Embryonic facial prominence (tissue), 1 donor: ENCODE measurements around the gene STX18.
"Not testable (repeated sequence)": the region's sequence is repeated elsewhere in the genome, so short reads cannot be mapped to it uniquely, and the experiment has no call there.

Experiments
- DNase-seq: peaks from one replicate; pipeline ENCODE4 v3.0.0-alpha.2; 2016; ENCODE audit errors: extremely low spot score

Gene STX18

DNA sequence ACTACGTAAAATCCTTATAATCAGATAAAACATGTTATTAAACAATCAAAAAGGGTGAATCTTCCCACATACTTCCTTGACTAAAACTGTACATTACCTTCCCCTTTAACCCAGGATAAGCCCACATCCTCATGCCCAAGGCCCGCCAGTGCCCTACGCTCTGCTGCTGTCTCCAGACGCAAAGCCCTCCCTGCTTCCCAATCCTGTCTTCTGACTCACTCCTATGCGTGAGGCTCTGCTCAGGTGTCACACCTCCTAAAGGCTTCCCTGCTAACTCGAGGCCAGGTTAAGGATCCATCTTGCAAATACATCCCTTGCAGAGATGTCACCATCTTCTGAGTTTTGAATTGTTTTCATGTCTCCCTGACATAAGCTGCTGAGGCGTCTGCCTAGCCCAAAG, 61.6 kb downstream of the STX18 start:
- DNase-seq, result no peak

DNA sequence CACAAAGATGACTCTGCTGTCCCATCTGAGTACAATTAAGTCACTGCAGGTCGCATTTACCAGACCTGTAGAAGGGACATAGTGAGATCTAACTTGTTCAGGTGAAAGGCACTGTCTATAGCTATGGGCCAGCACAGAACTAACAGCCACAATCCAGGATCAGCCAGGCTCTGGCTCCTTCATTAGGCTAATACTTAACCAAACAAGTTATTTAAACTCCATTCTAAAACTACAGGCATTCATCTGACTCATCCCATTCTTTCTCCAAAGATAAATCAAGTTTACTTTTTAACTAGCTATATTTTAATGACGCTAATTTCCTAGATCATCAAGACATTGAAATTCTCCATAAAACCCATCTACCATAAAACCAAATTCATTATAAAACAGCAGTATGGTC, 62.5 kb downstream of the STX18 start:
- no peak for DNase-seq

DNA sequence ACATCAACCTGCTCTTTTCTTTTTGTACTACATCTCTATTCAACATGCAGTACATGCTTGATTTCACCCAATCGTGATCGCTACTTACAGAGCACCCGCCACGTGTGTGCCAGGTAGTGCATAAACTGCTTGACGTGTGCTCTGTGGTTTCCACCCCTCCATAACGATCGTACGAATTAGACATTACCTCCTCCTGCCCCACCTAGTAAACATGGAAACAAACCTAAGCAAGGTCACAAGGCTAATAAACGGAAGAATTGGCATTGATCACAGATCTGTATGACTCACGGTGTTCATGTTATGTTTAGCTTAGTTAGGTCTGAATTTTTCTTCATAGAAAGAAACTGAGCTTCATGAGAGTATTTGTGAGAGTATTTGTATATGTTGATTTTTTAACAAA, 64.1 kb downstream of the STX18 start:
- DNase-seq, result no peak

DNA sequence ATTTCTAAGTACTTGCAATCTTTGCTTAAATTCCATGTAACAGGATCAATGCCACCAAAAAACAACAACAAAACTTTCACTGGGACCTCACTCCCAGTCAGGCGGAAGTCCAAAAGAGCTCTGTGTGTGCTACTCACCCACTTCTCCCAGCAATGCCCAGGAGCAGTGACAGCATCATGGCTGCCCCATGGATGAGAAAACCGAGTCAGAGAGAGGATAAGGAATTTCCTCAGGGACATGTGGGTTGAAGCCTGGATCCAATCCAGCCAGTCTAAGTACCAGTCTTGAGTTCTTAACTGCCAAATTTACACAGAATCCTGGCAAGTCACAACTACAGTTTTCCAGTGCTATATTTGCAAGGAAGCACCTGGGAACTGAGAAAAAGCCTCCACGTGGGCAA, 64.5 kb downstream of the STX18 start:
- DNase-seq, result no peak

DNA sequence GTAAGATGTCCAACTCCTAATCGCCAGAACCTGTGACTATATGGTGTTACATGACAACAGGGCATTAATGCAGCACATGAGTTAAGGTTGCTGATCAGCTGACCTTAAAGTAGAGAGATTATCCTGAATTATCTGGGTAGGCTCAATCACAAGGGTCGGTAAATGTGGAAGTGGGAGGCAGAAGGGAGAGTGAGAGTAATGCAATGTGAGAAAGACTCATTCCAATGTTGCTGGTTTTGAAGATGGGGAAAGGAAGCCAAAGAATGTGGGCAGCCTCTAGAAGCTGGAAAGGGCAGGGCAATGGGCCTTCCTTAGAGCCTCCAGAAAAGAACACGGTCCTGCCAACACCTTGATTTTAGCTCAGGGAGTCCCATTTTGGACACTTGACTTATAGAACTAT, 67.4 kb downstream of the STX18 start:
- no peak for DNase-seq

DNA sequence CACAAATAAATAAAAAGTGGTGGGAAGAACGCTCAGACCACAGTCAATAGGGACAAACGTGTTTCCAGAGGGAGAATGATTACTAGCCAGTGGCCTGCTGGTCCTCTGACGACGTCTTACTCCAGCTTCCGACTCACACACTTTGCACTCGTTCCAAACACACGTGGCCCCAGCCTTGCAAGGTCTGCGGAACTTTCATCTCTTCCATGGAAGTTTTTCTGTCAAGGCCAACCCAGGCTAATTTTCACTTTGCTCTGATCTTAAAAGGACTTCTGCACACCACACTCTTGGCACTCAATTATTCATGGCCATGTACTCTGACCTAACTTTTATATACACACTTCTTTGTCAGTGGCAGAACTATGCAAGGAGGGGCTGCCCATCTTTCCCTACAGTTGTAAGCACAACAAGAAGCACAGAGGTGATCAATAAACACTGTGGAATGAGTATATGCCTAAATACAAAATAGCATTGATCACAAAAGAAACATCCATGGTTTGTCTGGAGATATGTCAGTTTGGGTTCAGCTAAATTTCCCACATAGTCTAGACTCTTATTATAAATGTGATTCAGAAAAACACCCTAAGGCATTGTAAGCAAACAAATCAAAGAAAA, 69.4 kb downstream of the STX18 start:
- DNase-seq, result no peak

DNA sequence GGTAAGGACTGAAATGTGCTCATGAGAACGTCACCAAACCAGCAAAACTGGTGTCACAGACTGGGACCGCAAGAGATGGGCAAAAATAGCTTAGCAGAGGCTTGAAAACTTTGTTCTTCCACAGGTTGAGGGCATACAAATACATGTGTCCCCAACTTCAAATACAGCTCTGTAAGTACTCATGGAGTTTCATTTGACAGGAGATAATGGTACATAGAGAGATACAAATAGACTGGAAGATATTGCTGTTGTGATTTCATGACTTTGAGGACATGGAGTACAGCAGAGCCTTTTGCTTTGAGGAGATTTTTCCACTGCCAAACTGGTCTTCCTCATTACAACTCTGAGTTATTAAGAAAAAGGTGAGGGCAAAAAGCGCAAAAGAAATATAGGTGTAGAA, 70.7 kb downstream of the STX18 start:
- no peak for DNase-seq

DNA sequence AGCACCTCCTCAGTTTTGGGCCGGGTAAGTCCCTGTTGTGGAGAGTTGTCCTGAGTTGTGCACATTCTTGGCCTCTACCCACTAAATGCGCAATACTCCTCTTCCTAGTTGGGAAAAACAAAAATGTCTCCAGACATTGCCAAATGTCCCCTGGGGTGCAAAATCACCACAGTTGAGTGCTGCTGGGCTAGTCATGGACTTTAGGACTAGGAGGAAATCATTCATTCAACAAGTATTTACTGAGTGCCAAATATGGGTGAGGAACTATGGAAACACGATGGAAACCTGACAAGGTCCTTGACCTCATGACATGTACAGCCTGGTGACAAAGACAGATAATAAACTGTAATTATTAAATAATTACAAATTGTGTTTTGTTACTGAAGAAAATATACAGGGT, 71.6 kb downstream of the STX18 start:
- no peak for DNase-seq

DNA sequence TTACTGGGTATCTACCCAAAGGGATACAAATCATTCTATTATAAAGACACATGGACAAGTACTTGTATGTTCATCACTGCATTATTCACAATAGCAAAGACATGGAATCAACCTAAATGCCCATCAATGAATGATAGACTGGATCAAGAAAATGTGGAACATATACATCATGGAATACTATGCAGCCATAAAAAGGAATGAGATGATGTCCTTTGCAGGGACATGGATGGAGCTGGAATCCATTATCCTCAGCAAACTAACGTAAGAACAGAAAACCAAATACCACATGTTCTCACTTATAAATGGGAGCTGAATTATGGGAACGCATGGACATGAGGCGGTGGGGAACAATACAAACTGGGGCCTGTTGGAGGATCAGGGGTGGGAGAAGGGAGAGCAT, 76.6 kb downstream of the STX18 start:
- not testable (repeated sequence) for DNase-seq

DNA sequence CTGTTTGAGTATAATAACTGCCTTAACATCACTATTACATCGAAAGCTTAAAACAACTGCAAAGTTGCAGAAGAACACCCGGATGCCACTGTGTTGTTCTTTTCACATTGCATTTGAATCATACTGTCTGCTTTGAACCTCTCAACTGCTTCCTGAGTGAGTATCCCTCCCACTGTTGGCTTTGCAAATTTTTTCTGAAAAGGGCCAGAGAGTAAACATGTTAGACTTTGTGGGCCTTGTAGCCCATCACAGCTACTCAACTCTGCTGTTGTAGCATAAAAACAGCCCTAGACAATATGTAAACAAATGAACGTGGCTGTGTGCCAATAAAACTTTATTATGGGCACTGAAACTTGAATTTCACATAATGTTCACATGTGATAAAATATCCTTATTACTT, 78.9 kb downstream of the STX18 start:
- DNase-seq, result no peak

DNA sequence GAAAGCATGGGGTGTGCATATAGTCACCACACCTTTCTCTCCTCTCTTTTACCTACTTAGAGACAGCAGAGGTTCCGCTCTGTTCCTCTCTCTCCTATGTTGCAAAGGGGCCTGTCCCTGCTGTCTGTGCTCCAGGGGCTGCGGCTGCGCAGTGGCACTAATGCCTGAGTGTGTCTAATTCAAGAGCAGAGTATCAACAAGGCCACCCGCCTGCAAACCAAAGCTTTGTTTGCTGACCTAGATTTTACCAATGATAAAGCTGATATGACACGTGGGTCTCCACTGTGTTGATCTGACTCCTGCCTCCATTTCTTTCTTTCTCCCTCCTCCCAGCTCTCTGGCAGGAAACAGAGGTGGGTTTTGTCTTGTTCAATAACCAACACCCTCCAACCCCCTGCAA, 80.0 kb downstream of the STX18 start:
- DNase-seq, result no peak

DNA sequence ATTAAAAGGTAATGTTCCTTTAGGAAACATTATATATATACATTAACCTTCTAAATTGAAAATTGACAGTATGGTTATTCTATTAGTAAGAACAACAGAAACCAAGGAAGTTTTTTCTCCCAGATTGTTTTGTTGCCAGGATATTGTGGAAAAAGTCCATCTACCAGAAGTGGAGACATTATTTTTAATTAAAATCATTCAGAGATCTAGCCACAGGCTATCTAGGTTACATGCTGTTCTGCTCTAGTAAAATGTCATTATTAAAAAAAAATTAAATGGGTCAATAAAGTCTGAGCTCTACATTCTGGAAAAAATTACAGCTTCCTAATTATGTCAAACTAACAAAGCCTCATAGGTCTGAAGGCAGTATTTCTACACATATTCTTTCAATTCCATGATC, 80.7 kb downstream of the STX18 start:
- no peak for DNase-seq

DNA sequence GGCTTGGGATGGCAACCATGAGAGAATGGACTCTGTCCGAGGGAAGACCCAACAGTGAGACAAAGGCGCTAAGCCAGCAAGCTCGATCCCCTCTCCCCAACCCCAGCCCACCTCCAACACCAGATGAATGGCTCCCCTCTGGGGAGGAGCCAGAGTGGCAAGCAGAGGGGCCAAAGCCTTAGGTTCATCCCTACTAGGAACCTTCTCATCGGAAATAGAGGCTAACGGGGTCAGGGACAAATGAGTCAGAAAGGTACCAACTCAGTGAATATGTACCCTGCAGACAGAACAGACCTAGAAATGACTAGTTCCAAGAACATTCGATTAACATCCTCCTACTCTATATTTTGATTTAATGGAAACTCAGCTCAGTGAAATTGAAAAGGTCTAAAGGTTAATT, 81.1 kb downstream of the STX18 start:
- no peak for DNase-seq

DNA sequence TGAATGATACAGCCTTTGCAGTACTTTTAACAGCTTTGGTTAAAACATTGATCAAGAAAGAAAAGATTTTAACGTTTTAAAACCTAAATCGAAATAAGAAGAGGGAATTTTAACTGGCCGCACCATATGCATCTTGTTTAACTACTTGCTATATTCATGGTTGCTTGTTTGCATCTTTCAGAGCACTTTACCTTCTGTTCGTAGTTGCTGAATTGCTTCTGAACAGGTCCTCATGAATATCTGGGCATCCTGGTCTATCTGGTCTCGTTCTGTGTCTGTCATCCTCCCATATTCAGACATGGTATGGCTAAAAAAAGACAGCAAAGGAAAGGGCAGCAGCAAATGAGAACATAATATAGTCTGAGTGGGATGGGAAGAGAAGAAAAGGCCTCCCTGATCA, 82.7 kb downstream of the STX18 start:
- DNase-seq, result no peak

DNA sequence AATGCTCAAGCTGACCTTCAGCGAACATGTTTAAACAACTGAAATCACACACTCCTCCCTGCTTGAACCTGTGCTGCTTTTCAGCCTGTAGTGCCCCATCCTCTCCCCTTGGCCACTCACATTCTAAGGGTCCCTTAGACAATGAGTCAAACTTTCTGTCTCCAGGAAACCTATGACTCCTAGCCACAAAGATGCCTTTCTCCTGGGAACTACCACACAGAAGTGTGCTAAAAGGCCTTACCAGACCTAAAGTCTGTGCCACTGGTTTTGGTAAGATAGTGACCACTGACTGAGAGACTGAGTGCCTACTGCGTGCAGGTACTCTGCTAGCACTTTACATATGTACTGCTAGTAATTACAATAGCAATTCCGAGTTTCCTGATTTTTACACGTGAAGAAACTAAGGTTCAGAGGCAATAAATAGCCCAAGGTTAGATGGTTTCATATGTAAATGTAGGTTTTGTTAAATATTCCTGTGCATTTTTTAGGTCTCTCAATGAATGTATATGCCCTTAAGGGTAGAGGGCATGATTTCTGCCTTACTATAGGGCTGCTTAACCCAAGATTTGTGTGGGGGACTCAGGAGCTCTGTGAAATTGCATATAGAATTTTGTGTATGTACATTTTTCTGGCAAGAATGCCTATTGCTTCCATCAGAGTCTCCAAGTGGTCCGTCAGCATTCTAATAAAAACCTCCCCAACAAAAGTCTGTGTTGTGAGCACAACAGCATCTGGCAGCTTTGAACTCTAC, 83.9 kb downstream of the STX18 start:
- no peak for DNase-seq

DNA sequence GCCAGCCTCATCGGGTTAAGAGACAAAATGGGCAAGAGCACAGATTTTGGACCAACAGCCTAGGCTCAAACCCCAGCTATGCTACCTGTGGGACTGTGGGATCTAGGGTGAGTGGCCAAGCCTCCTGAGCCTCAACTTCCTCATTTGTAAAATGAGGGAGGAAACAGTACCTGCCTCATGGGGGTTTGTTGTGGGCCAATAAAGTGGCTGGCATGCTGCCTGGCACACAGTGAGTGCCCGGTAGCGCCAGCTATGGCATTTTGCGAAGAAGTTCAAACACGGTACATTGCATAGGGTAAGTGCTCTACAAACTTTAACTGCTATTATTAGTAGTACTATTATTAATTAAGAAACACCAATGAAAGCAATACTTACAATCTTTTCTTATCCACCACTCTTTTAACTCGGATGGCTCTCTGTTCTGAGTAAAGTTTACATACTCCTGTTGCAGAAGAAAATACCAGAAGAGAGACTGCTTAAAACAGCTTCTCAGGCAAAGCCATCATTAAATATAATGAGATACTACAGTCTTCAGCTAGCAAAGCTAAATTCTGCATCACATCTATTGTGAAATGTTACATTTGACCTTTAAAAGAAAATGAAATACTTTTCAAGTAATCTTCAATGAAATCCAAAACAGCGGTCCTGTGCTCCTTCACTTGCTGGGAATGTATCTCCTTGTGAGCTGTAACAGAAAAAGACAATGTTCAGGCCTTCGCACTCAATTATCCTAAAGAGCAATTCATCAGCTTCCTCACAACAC, 84.9 kb downstream of the STX18 start:
- no peak for DNase-seq

DNA sequence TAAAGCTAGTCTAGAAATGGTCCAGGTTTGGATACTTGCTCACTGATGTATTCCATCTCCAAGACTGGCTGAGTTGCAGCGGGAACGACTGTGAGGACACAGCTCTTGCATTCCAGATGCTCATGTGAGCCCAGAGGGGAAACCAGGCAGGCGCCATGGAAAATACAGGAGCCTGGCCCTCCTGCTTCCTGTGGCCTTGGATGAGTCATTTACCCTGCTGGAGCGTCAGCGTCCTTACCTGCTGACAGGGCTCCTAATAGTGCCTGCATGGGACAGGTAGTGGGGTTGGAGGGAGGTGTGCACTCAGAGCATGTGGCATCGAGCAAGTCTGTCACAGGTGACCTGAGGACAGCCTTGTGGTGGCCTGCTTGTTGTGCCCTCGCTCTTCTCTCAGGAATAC, 85.5 kb downstream of the STX18 start:
- no peak for DNase-seq

DNA sequence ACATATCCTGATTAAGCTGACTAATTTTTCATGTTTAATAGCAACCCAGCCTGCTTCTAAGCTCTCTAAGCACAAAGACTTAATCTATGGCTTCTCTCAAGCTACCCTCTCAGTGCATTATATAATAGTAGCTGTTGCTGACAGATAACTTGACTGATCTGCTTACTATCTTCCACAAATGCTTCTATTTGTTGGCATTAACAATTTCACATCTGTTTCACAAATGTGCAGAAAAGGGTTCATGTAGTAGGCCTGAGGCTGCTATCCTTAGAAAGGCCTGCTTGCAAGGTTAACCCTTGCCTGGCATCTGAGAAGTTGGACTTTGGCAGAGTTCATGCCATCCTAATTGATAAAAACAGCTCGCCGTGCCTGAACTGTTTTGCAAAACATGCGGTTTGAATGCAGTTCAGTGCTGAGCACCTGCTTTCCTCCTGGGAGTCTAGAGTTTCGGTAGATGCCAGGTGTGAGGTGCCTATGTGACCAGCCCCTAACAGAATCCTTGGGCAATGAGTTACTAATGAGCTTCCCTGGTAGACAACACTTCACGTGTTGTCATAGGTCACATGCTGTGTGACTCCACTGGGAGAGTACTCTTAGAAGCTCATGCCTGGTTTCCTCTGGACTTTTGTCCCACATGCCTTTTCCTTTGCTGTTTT, 86.5 kb downstream of the STX18 start:
- DNase-seq, result no peak

DNA sequence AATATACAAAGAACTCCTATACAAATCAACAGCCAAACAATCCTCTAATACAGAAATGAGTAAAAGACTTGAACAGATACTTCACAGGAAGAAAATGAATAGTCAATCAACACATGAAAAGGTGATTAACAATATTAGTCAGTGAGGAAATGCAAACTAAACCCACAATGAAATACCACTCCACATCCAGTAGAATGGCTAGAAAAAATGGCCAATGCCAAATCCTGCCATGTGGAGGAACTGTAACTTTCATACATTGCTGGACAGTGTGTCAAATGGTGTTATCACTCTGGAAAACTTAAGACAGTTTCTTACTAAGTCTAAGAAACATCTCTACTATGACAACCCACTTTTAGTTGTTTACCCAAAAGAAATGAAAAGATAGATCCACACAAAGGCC, 95.4 kb downstream of the STX18 start:
- no peak for DNase-seq

DNA sequence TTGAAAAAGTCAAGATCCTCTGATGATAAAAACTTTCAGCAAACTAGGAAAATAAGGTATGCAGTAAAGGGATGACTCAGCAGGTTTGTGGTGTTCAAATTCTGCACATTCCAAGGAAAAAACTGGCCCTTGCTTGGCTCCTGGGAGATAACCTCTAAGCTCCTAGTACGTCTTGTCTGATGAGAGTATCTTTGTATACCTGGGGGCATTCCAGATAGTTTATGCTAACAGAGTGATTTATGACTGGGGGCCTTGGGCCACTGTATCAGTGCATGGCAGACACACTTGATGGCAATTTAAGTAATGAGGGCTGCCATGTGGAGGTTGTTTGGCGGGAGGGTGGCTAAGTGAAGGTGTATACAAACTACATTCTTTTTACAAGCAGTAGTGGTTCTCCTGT, 98.0 kb downstream of the STX18 start:
- DNase-seq, result no peak

DNA sequence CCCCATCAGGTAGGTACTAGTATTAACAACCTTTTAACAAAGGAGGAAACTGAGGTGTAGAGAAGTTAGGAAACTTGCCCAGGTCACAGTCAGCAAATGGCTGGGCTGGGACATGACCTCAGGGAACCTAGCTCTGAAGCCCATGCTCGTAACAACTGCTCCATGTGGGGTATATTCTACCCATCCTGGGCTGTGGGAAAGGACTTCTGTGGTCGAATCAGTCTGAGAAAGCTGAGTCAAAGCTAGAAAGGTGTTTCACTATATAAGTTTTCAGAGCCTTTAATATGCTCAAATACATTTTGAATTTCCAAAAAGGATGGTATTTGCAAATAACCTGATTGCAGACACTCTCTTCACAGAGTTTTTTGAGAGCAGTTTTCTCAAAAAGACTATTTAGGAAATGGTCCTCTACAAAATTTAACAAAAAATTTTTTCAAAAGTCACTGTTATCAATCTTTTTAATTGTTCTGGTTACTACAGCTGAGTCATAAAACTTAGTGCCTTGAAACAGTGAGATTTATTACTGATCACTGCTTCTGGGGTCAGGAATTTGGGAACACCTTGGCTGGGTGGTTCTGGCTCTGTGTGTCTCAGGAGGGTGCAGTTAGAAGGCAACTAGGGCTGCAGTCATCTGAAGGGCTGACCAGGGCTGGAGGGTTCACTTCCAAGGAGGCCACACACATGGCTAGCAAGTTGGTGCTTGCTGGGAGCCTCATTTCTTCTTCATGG, 101.4 kb downstream of the STX18 start:
- DNase-seq, result no peak

DNA sequence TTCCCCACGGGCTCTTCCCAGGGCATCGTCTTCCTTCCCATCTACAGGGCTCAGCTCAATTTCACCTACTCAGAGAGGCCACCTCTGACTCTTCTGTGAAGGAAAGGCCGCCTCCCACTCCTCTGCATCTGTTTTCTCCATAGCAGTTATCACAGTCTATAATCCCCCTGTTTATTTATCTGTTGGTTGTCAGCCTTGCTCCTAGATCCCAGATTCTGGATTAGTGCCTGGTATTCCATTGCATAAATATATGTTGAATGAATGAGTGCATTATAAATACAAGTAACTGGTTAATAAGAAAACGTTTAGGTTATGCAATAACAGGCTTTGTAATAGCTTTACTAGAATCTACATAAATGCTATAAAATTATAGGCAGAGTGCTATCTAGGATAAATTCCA, 102.1 kb downstream of the STX18 start:
- DNase-seq, result no peak
